Ishikawa (cell line): ENCODE data around the gene TKTL1.

ENCODE experiments used
- EP300 ChIP-seq: IDR thresholded peaks from 2 replicates; pipeline ENCODE4 v1.6.1; 2012; ENCODE audit warnings: borderline replicate concordance
- TEAD4 ChIP-seq: IDR thresholded peaks from 2 replicates; pipeline ENCODE4 v1.6.1; 2012

DNA sequence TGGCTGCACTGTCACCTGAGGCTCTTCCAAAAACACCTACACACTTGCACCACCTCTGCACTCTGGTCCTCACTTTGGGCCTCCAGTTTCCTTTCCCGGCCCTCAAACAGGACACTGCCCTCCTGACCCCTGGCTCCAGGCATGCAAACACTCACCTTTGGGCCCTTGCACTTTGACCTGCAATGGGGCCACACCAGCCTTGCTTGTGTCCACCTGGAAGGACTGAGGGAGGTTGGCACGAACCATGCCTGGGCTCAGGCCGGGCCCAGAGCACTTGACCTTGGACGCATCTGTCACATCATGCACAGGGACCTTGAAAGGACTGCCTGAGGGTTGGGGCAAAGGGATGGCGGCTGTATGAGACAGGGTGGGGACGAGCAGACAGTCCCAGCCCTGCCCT is 63.2 kb downstream of the TKTL1 start:
- no peak for TF ChIP-seq TEAD4
- no peak for TF ChIP-seq EP300
